GM12878 (cell line): ENCODE data around the gene PLXNC1. TPM values are rescaled to one million over a fixed set of nuclear protein-coding genes. Genes with fewer than 3 reads are reported as not detected.

ENCODE experiments used
- ATAC-seq: fragments of 200-7000 bp; cut with Tn5 transposase; 3 replicates; pipeline ENCODE4 v1.9.1; 2020; ENCODE audit warnings: mild to moderate bottlenecking, moderate library complexity
- BruUV-seq: library from RNA; stranded (reverse); fragments of 400-500 nt; replicated peaks from 2 replicates; lab custom pipeline; 2021; lab: Mats Ljungman, UMichigan
- CTCF ChIA-PET: fragments of 300-600 bp; sonication (Branson Sonifier 250); formaldehyde crosslinking; extraction: SDS; loops from one replicate; lab custom pipeline; 2021; ENCODE audit warnings: inconsistent platforms; lab: Yijun Ruan, JAX
- POLR2A ChIA-PET: fragments of 350-600 bp; formaldehyde crosslinking; extraction: SDS; loops from one replicate; lab custom pipeline; 2021; ENCODE audit warnings: inconsistent platforms; lab: Charles Lee
- RAD21 ChIA-PET: fragments of 300-600 bp; sonication (Branson Sonifier 250); formaldehyde crosslinking; loops from one replicate; lab custom pipeline; 2023; ENCODE audit warnings: antibody characterized with exemption; ENCODE audit not compliant: unreplicated experiment; lab: Charles Lee
- SMC1A ChIA-PET: fragments of 300-600 bp; sonication (Branson Sonifier 250); formaldehyde crosslinking; loops from one replicate; lab custom pipeline; 2023; ENCODE audit not compliant: unreplicated experiment, uncharacterized antibody; lab: Charles Lee
- DNase-seq: peaks from one replicate; pipeline ENCODE4 v3.0.0-alpha.2; 2011; ENCODE audit warnings: low read depth, low spot score
- FAIRE-seq: peaks from 3 replicates; lab custom pipeline; 2011; peaks lifted over from hg19 to GRCh38; lab: Jason Lieb, UNC
- H2AFZ ChIP-seq: 2 replicates; pipeline ENCODE4 v1.6.0; 2011; ENCODE audit warnings: low read depth, low read length, control low read depth; ENCODE audit not compliant: control insufficient read depth
- H3K27ac ChIP-seq: 2 replicates; pipeline ENCODE4 v1.5.1; 2011; ENCODE audit warnings: control low read depth; ENCODE audit not compliant: control insufficient read depth, insufficient read depth
- H3K27me3 ChIP-seq, 2 experiments: replicated peaks in 1 of 2; 2 replicates each; pipeline versions ENCODE4 v1.6.0 to v1.6.1; 2011; ENCODE audit warnings: low read length in 1 of 2; ENCODE audit not compliant: control insufficient read depth in 2 of 2, insufficient read depth in 2 of 2
- H3K36me3 ChIP-seq, 2 experiments: 2 replicates each; pipeline ENCODE4 v1.5.1; 2011; ENCODE audit warnings: low read length in 1 of 2; ENCODE audit not compliant: control insufficient read depth in 2 of 2, insufficient read depth in 2 of 2
- H3K4me1 ChIP-seq: 2 replicates; pipeline ENCODE4 v1.6.1; 2011; ENCODE audit warnings: mild to moderate bottlenecking, low read length, moderate library complexity, mixed read lengths; ENCODE audit not compliant: control insufficient read depth, insufficient read depth
- H3K4me2 ChIP-seq: 2 replicates; pipeline ENCODE4 v1.6.0; 2011; ENCODE audit warnings: control low read depth; ENCODE audit not compliant: control insufficient read depth, insufficient read depth
- H3K4me3 ChIP-seq: fragments of 200-600 bp; sonication (generic); 2 replicates; pipeline ENCODE4 v1.5.1; 2016
- H3K79me2 ChIP-seq: 2 replicates; pipeline ENCODE4 v1.6.0; 2011; ENCODE audit warnings: low read length; ENCODE audit not compliant: control insufficient read depth, insufficient read depth
- H3K9ac ChIP-seq: 2 replicates; pipeline ENCODE4 v1.8.0; 2011; ENCODE audit warnings: low read length, control low read depth, mixed read lengths; ENCODE audit not compliant: control insufficient read depth, insufficient read depth
- H3K9me3 ChIP-seq: replicated peaks from 3 replicates; pipeline ENCODE4 v1.5.1; 2011; ENCODE audit warnings: mild to moderate bottlenecking, low read length; ENCODE audit not compliant: control insufficient read depth, insufficient read depth
- H4K20me1 ChIP-seq: 2 replicates; pipeline ENCODE4 v1.6.0; 2011; ENCODE audit not compliant: control insufficient read depth, insufficient read depth
- BRCA1 ChIP-seq: IDR thresholded peaks from 2 replicates; pipeline ENCODE4 v1.6.1; 2011; ENCODE audit warnings: low read depth, low read length, improper control_type of control experiment
- CREM ChIP-seq: IDR thresholded peaks from 2 replicates; pipeline ENCODE4 v1.6.1; 2014; ENCODE audit warnings: antibody characterized with exemption, low read depth
- DPF2 ChIP-seq: fragments of 450-650 bp; IDR thresholded peaks from 2 replicates; pipeline ENCODE4 v1.6.1; 2017; ENCODE audit warnings: mild to moderate bottlenecking
- FOS ChIP-seq: IDR thresholded peaks from 3 replicates; pipeline ENCODE4 v1.6.1; 2011; ENCODE audit warnings: borderline replicate concordance; ENCODE audit not compliant: insufficient read length; ENCODE audit errors: extremely low read depth
- HCFC1 ChIP-seq: fragments of 150-350 bp; IDR thresholded peaks from 2 replicates; pipeline ENCODE4 v1.6.1; 2014; ENCODE audit warnings: low read length
- HDAC6 ChIP-seq: fragments of 200-600 bp; sonication (generic); IDR thresholded peaks from one replicate; pipeline ENCODE4 v1.8.0; 2017; ENCODE audit warnings: antibody characterized with exemption; ENCODE audit not compliant: unreplicated experiment
- IKZF2 ChIP-seq, 2 experiments: fragments of 450-650 bp; IDR thresholded peaks; 2 replicates each; pipeline ENCODE4 v1.6.1; 2017; ENCODE audit warnings: mild to moderate bottlenecking in 2 of 2, moderate library complexity in 2 of 2
- IRF4 ChIP-seq: IDR thresholded peaks from 2 replicates; pipeline ENCODE4 v1.6.1; 2011; ENCODE audit warnings: low read depth, low read length
- MEF2B ChIP-seq: fragments of 450-650 bp; IDR thresholded peaks from 2 replicates; pipeline ENCODE4 v1.6.1; 2018; ENCODE audit warnings: mild to moderate bottlenecking, moderate library complexity; ENCODE audit not compliant: partially characterized antibody, poor library complexity, severe bottlenecking
- NR2C2 ChIP-seq: IDR thresholded peaks from 2 replicates; pipeline ENCODE4 v1.6.1; 2011; ENCODE audit warnings: borderline replicate concordance, low read depth; ENCODE audit not compliant: control insufficient read depth, insufficient read length
- NR2F1 ChIP-seq: fragments of 450-650 bp; conservative IDR thresholded peaks from 2 replicates; pipeline ENCODE4 v1.6.1; 2017; ENCODE audit warnings: mild to moderate bottlenecking
- PRDM15 ChIP-seq: fragments of 450-650 bp; formaldehyde crosslinking; IDR thresholded peaks from 2 replicates; pipeline ENCODE4 v1.4.0; 2020; ENCODE audit warnings: mild to moderate bottlenecking, moderate library complexity
- SIX5 ChIP-seq: IDR thresholded peaks from 2 replicates; pipeline ENCODE4 v1.6.1; 2011; ENCODE audit warnings: mild to moderate bottlenecking, low read depth, low read length, moderate library complexity; ENCODE audit not compliant: severe bottlenecking
- STAT1 ChIP-seq: fragments of 450-650 bp; conservative IDR thresholded peaks from 2 replicates; pipeline ENCODE4 v1.6.1; 2014; ENCODE audit warnings: antibody characterized with exemption, mild to moderate bottlenecking
- TAF1 ChIP-seq: IDR thresholded peaks from 2 replicates; pipeline ENCODE4 v1.6.1; 2011; ENCODE audit warnings: mild to moderate bottlenecking, low read depth, low read length, borderline replicate concordance
- YBX1 ChIP-seq: fragments of 450-650 bp; IDR thresholded peaks from 2 replicates; pipeline ENCODE4 v1.6.1; 2016; ENCODE audit warnings: antibody characterized with exemption
- ZBED1 ChIP-seq: IDR thresholded peaks from 2 replicates; pipeline ENCODE4 v1.6.1; 2016; ENCODE audit warnings: borderline replicate concordance
- WGBS: methylation state at CpG from one replicate; pipeline ENCODE4 v1.1.6; 2016; ENCODE audit warnings: low lambda C conversion rate; ENCODE audit not compliant: insufficient replicate concordance, insufficient coverage; ENCODE audit errors: missing lambda C conversion rate; 5-methylcytosine and 5-hydroxymethylcytosine counted together
- in situ Hi-C: fragments of 300-500 bp; cut with MboI; formaldehyde crosslinking; loops from 9 replicates; pipeline ENCODE4 v1.14.3; 2018; ENCODE audit warnings: mixed read lengths
- intact Hi-C: fragments of 100-400 bp; cut with micrococcal nuclease; formaldehyde crosslinking; loops from one replicate; pipeline ENCODE4 v1.14.2; 2022; ENCODE audit not compliant: unreplicated experiment
- polyA plus RNA-seq, 11 experiments: library from polyadenylated mRNA; depleted of rRNA in 4 of 11; unstranded in 6 of 11; stranded (reverse) in 5 of 11; fragments of >200 nt; fragmentation: Nextera tagmentation in 4 of 11; fragmentation: Illumina TruSeq in 1 of 11; extraction: Ambion mirVana in 4 of 11; extraction: Trizol in 1 of 11; gene quantifications; 1 replicate in 1 of 11; 2 replicates in 10 of 11; pipeline versions ENCODE4 v1.2.1 to v1.2.3, GENCODE V29; 2011 to 2016; ENCODE audit warnings: inconsistent platforms in 2 of 11, missing spikeins in 2 of 11, low read depth in 1 of 11
- total RNA-seq, 4 experiments: library from RNA; depleted of rRNA in 3 of 4; stranded (reverse); fragments of >200 nt in 3 of 4; fragmentation: Illumina TruSeq in 1 of 4; extraction: Trizol in 1 of 4; gene quantifications; 2 replicates each; pipeline versions ENCODE4 v1.2.1 to v1.2.3, GENCODE V29; 2013 to 2021
- TF ChIP-seq, protein P1 (sequence below): fragments of 450-650 bp; IDR thresholded peaks from 2 replicates; pipeline ENCODE4 v1.6.1; 2017; ENCODE audit warnings: mild to moderate bottlenecking

PLXNC1 gene
- total and polyA plus RNA-seq, 10 of the 15 experiments (the other 5 are each of a cell fraction or from before 2014, with no cell fraction given), result 5.2 to 41.2 (median 24.6) TPM

- ATAC-seq, result no peak
- no peak for FAIRE-seq
Observed at GRCh38 chr12:94183708-94184379, 35.5 kb downstream of the PLXNC1 start.

More at GRCh38 chr12:94183708-94184379, 35.5 kb downstream of the PLXNC1 start:
- 0 out of 2 replicates have a peak, but pooled peaks cover 4% of the 10 kb centered on the region for H3K4me1 ChIP-seq
- WGBS, result 94% methylated on average over 9 of the region's 9 CpGs
- TF ChIP-seq MEF2B (no peak), HCFC1 (no peak), PRDM15 (CRISPR knock-in tag) (no peak), STAT1 (no peak), IRF4 (no peak), NR2F1 (no peak), YBX1 (no peak), TAF1 (no peak), IKZF2 (IDR thresholded peaks at IDR 0.05) (no peak), ZBED1 (no peak), HDAC6 (no peak), CREM (no peak), DPF2 (no peak), SIX5 (no peak), FOS (no peak), BRCA1 (no peak), NR2C2 (no peak)
- TF ChIP-seq, protein P1, sequence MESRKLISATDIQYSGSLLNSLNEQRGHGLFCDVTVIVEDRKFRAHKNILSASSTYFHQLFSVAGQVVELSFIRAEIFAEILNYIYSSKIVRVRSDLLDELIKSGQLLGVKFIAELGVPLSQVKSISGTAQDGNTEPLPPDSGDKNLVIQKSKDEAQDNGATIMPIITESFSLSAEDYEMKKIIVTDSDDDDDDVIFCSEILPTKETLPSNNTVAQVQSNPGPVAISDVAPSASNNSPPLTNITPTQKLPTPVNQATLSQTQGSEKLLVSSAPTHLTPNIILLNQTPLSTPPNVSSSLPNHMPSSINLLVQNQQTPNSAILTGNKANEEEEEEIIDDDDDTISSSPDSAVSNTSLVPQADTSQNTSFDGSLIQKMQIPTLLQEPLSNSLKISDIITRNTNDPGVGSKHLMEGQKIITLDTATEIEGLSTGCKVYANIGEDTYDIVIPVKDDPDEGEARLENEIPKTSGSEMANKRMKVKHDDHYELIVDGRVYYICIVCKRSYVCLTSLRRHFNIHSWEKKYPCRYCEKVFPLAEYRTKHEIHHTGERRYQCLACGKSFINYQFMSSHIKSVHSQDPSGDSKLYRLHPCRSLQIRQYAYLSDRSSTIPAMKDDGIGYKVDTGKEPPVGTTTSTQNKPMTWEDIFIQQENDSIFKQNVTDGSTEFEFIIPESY, result no peak
- BruUV-seq, result no TSS peak
- peaks cover 1 to 23% of the 10 kb centered on the region in 2 experiments; a peak in 3 of 4 replicates for H3K36me3 ChIP-seq
- no peak for DNase-seq
- in situ Hi-C loops (no loop called here), intact Hi-C loops (no loop called here)
- H2AFZ ChIP-seq, result no peak overlapping the region
- ChIA-PET POLR2A (no interaction called here), SMC1A (interaction anchor here (0.6 to 2.0 kb wide), 7 partner anchors 9 to 400 kb away, joined by 3 to 10 read pairs (median 3); no protein-coding TSS in a partner anchor), RAD21 (interaction anchor here (0.7 to 1.4 kb wide), 3 partner anchors 17 to 32 kb away, joined by 3 to 6 read pairs (median 3); no protein-coding TSS in a partner anchor), CTCF (interaction anchor here (0.6 to 1.0 kb wide), 2 partner anchors 8 to 10 kb away, joined by 3 read pairs; no protein-coding TSS in a partner anchor)
- no peak overlapping the region for H3K27ac ChIP-seq
- no peak overlapping the region for H3K9ac ChIP-seq
- no peaks in the 10 kb centered on the region; the same call in 2 of the 3 replicates for H3K9me3 ChIP-seq
- no peak overlapping the region for H3K4me3 ChIP-seq
- no peak overlapping the region for H3K4me2 ChIP-seq
- no peaks in the 10 kb centered on the region for H4K20me1 ChIP-seq
- H3K79me2 ChIP-seq, result no peaks in the 10 kb centered on the region
- no peaks in the 10 kb centered on the region for H3K27me3 ChIP-seq
